Spleen (tissue), 7 donors: ENCODE measurements around the gene ADGRF4.

ENCODE experiments used
- POLR2AphosphoS5 ChIP-seq, 3 donors: sonication (generic); formaldehyde crosslinking; IDR thresholded peaks; one replicate each; pipeline ENCODE4 v1.5.1; 2017; ENCODE audit warnings: antibody characterized with exemption in 3 of 3
- TF ChIP-seq, protein P1 (sequence below), 11 experiments: fragments of 200-600 bp in 7 of 11; fragments of 450-650 bp in 4 of 11; sonication (generic) in 4 of 11; IDR thresholded peaks in 8 of 11; conservative IDR thresholded peaks in 3 of 11; 1 replicate in 7 of 11; 2 replicates in 4 of 11; pipeline versions ENCODE4 v1.4.0 to v1.8.0; 2016 to 2021; ENCODE audit warnings: antibody characterized with exemption in 11 of 11, inconsistent platforms in 4 of 11, mild to moderate bottlenecking in 1 of 11
- donor health status: DM: no; HTN: no; CAD: no; lungs with moderate emphysema.
- donor health status: DM: no; HTN: no; CAD: no.
- donor health status: DM: no; HTN: no; CAD: no.

DNA sequence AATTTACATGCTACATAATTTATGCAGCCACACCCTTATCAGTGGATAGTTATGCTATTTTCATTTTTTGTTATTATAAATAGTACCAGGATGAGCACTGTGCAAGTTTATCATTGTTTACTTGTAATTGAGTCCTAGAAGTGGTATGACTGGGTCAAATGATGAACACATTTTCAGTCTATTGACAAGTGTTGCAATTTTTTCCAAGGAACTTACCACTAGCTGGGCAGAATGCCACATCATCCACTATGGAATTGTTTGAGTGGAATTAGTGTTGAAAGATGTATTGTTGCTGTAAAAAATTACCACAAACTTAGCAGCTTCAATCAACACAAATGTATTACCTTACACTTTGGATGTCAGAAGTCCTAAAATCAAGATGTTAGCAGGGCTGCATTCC, 45.4 kb downstream of the ADGRF4 start:
- TF ChIP-seq POLR2AphosphoS5 (IDR thresholded peaks at IDR 0.05), result no peak
- TF ChIP-seq, protein P1, sequence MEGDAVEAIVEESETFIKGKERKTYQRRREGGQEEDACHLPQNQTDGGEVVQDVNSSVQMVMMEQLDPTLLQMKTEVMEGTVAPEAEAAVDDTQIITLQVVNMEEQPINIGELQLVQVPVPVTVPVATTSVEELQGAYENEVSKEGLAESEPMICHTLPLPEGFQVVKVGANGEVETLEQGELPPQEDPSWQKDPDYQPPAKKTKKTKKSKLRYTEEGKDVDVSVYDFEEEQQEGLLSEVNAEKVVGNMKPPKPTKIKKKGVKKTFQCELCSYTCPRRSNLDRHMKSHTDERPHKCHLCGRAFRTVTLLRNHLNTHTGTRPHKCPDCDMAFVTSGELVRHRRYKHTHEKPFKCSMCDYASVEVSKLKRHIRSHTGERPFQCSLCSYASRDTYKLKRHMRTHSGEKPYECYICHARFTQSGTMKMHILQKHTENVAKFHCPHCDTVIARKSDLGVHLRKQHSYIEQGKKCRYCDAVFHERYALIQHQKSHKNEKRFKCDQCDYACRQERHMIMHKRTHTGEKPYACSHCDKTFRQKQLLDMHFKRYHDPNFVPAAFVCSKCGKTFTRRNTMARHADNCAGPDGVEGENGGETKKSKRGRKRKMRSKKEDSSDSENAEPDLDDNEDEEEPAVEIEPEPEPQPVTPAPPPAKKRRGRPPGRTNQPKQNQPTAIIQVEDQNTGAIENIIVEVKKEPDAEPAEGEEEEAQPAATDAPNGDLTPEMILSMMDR (IDR thresholded peaks at IDR 0.05 in 8 of 11, conservative IDR thresholded peaks at IDR 0.05 in 3 of 11), result no peak
